ENCODE results near the gene PPP2R2C.

Gene PPP2R2C

DNA sequence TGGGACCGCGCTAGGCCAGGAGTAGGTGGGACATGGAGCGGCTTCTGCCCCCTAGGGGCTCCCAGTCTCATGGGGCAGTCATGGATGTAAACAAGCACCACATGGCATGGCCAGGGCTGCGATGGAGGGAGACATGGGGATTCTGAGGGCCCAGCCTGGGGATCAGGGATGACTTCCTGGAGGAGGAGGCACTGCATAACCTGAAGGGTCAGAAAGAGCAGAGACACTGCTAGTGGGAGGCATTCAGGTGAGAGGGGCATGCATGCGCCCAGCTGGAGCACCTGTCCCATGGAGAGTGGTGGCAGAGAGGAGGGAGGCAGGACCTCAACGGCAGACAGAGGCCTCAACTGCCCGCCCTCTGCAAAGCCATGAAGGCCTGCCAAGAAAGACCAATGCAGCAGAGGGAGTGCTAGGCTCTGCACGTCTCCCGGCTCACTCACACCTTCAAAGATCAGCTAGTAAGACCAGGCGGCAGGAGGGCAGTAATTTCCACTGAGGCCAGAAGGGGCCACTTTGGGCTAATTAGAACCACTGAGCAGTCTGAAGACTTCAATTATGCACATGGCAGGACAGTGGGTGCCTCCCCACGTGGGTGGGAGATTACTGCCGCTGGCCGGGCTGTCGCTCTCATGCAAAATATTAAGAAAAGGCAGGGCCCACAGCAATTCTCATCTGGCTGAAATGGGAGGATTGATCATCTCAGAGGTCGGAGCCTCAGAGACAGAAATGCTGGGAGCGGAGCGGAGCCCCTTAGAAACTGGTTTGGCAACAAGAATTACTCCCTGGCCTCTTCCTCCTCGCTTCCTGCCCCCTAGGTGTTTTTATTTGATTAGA, 69.6 kb downstream of the PPP2R2C start:
- no peak for DNase-seq (ENCODE audit: low read depth)

DNA sequence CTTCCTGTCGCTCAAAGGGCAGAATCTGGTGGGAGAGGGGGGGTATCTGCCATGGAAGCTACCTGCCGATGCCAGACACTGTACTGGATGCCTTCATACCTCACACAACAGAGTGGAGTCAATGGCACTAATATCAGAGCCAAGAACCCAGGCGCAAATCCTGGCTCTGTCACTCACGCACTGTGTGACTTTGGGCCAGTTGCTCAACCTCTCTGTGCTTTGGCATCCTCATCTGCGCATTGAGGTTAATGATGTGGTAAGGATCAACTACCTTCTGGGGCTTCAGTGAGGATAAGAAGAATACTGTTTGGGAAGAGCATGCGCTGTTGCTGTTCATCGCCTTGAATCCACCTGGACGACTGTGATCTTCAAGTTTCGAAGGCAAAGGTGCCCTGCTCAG, 70.6 kb downstream of the PPP2R2C start:
- DNase-seq (ENCODE audit: low read depth), result no peak

DNA sequence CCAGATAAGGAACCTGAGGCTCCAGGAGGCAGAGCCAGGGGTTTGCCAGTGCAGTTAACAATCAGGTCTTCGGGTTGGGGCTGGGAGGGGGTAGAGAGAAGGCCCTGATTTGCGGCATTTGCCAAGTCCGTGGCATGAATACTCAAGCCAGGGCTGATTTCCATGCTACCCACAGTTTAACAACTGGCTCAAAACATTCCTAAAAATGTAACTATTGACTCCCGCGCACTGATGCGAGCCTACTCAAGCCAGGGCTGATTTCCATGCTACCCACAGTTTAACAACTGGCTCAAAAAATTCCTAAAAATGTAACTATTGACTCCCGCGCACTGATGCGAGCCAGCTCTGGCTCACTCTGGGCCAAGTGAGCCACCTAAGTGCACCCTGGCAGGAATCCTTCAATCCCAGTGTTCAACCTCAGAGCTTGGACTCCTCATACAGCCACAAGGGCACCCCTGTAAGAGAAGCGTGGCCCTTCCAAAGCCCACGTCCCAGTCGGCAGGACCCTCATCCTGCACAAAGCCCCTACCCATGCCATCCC, 75.6 kb downstream of the PPP2R2C start:
- no peak for DNase-seq (ENCODE audit: low read depth)

DNA sequence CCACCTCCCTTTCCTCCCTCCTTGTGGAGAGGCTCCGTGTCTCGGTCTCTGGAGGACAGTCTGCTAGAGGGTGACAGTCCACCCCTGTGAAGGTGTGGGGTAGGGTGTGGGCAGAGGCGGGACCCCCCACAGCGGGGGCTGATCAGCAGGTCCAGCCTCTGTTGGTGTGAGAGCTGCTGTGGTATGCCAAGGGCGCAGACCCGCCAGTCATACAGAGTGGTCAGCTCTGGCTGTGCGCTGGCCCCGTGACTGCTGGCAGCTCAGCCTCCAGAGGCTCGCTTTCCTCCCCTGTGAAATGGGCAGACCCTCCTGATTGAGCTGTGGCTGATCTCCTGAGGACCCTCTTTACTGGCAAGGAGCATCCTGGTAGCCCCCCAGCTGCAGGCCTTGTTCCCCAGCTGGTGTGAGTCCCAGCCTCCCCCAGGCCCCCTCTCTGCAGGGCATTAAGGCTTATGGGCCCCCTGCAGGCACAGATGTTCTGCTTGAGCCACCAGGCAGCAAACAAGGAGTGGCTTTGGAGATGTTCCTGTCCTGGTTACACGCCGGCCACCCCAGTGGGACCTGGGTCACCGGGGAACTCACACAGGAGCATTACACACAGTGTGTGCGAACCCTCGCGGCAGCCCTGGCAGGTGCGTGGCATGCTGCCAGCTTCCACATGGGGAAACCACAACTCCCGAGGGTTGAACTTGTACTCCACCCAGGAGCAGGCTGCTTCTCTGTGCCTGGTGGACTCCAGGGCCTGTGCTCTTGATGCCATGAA, 76.8 kb downstream of the PPP2R2C start:
- no peak for DNase-seq (ENCODE audit: low read depth)

DNA sequence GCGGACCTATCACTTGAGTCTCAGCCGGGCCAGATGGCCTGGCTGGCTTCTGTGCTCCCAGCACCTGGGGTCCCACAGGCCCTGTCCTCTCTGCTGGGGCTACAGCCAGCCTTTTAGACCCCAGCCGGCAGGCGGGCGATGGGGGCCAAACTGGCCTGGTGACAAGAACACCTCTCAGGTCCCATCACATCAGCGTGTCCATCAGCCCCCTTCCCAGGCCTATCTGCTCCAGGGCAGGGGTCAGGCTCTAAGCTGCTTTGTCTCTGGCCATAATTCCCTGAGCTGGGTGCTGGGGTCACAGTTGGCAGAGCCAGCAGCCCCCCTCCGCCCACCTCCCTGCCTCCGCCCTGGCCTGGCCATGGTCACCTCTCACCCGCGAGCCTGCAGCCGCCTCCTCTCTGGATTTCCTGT, 77.7 kb downstream of the PPP2R2C start:
- no peak for DNase-seq (ENCODE audit: low read depth)

DNA sequence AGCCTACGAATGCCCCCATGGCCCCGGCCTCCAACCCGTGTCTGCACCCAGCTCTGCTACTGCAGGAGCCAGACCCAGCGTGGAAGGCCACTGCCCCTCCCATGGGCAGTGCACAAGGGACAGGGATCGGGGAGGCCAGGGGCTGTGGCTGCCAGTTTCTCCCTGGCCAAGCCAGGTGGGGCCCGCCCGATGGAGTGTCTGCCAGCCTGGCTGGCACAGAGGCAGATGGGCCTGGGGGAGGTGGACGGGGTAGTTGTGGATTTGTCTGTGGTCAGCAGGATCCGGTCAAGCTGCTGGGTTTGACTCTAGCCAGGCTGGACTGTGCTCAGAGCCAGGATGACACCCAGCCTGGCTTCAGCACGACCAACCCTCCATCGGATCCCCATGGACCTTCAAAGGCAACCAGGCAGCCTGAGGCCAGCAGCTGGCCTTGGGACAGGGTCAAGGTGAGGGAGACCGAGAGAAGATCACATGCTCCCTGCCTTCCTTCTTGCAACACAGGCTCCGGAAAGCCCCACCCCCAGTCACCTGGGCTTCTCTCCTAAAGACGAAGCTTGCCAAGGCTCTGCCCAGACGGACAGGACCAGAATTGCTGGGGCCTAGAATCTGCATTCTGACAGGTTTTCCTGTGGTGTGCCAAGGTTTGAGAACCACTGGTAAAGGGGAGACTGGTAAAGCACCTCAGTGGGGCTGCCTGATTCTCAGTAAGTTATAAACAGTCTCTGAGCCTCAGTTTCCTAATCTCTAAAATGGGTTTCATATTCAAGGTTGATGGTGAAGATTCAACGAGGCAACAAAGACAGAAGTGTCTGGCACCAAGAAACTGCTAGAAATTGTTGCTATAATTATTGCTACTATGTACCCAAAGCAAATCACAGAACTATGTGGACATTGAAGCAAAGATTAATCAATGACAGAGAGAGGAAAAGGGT, 78.6 kb downstream of the PPP2R2C start:
- DNase-seq (ENCODE audit: low read depth), result no peak

DNA sequence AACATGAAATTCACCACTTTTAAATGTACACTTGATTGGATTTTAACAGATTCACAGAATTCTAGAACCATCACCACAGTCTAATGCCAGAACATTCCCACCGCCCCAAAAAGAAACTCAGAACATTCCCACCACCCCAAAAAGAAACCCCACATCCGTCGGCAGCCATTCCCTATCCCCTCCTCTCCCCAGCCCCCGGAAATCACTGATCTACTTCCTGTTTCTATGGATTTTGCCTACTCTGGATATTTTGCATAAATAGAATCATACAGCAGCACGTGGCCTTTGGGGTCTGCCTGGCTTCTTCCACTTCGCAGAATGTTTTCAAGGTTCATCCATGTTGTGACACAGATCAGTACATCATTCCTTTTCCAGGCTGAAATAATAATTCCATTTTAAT, 79.3 kb downstream of the PPP2R2C start:
- DNase-seq (ENCODE audit: low read depth), result no peak

DNA sequence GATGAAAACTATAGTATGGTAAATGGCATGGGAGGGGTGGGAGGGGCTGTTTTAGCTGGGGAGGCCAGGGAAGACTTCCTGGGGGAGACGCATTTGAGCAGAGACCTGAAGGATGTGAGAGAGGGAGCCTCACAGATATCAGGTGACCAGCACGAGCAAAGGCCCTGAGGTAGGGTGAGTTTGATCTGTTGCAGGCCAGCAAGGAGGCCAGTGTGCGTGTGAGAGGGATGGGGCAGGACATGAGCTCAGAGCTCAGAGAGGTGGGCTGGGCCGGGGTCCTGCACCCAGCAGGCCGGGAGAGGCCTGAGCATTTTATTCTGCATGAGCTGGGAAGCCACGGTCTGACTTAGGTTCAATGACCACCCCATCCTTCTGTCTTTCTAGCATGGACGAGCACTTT, 80.0 kb downstream of the PPP2R2C start:
- no peak for DNase-seq (ENCODE audit: low read depth)

DNA sequence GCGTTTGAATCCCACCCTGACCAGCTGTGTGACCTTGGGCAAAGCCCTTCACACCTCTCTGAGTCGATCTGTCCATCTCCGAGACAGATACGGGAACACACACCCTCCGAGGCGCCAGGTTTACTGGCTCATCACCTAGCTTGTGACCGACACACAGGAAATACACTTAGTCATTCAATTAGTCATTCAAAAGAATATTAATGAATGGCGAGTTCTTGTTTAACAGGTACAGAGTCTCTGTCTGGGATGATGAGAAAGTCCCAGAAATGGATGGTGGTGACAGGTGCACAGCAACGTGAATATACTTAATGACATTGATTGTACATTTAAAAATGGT, 80.6 kb downstream of the PPP2R2C start:
- peak; percentile 15 for DNase-seq (ENCODE audit: low read depth)

DNA sequence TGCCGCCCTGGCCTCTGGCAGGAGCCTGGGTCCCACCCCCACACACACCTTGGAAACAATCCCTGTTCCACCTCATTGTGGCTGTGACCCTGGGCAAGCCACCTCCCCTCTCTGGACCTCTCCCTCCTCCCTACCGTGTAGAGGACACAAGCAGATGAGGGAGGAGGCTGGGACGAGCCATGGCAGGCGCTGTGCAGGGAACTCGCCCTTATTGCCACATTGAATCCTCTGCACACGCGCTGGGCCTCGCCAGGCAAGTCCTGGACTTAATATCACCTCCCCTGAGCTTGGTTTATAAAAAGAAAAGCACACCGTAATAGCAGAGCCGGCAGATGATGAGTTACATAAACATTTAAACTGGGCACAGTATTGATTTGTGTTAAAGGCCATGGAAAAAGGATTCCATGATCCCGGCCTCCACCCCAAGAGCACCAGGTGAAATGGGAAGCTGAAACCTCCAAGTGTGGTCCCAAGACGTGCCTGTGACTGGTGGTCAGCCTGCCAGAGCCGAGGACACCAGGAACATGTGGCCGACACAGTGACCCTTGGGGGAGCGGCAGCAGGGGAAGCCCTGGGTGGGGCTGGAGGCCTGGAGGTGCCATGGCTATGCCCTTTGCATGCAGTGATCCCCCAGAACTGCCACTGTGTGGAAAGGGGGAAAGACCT, 81.1 kb downstream of the PPP2R2C start:
- no peak for DNase-seq (ENCODE audit: low read depth)

DNA sequence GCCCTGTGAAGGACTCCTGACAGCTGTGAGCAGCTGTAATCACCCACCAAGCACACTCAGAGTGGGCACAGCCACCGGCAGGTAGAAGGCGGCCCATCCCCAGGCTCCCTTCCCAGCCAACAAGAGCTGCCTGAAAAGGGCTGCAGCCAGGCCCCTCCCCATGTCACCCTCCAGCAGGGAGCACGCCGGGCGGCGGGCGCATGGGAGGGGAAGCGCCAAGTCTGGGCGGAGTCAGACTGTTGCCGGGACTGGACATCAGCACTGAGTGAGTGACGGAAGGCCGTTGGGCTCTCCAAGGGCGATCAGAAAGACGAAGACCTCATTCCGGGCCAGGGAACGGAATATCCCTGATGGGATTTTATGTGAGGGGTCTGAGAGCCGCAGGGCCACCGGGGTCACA, 82.1 kb downstream of the PPP2R2C start:
- DNase-seq (ENCODE audit: low read depth), result no peak

DNA sequence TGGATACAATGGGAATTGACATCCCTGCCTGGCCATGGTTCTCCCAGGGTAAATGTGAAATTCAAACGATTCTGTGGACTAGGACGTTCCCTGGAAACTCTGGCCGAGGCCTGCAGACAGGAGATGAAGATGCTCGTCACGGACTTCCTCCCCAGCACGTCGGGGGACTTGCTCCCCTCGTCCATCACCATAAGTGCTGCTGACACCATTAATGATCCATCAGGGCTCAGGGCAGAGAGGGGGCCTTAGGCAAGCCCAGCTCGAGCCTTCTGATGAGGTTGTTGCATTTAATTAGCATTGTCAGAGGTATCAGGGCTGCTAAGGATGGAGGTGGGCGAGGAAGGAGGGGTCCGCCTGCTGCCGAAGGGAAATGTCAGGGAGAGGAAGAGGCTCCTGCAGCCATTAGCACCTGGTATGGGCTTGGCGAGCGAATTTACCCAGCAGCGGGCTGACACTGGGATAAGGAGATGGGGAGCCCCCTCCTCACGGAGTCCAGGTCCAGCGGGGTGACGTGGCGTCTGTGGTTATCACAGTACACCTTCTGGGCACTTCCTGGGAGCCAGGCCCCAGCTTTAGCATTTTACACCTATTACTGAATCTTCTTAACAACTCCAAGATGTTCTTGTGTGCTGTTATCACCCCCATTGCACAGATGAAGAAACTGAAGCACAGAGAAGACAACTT, 83.1 kb downstream of the PPP2R2C start:
- DNase-seq (ENCODE audit: low read depth), result no peak

DNA sequence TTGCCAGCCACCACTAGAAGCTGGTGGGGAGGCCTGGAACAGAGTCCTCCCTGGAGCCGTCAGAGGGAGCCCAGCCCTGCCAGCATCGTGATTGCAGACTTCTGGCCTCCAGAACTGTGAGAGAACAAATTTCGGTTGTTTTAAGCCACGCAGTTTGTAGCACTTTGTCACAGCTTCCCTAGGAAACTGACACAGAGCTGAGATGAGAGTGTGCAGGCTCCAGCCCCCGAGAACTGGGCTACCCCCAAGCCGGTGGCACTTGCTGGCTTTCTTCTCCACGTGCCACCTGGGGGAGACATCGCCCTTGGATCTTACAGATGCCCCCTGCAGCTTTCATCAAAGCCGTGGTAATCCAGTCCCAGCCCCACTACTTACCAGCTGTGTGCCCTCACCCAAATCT, 83.7 kb downstream of the PPP2R2C start:
- no peak for DNase-seq (ENCODE audit: low read depth)

DNA sequence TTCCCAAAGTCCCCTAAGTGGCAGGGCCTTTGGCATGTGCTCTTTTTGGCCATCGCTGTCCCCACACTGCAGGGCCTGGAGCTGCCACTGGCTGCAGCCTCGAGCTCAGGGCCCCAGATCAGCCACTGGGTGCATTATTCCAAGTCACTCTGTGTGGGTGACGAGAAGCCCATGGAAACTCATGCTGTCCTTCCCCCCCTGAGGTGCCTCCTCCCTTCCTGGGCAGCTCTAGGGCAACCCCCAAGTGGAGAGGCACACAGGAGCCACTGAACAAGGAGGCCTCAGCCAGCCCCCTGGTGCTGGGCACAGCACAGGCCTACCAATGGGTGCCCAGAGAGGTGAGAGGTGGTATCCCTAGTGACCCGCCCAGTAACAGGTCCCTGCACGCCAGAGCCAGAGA, 84.5 kb downstream of the PPP2R2C start:
- no peak for DNase-seq (ENCODE audit: low read depth)

DNA sequence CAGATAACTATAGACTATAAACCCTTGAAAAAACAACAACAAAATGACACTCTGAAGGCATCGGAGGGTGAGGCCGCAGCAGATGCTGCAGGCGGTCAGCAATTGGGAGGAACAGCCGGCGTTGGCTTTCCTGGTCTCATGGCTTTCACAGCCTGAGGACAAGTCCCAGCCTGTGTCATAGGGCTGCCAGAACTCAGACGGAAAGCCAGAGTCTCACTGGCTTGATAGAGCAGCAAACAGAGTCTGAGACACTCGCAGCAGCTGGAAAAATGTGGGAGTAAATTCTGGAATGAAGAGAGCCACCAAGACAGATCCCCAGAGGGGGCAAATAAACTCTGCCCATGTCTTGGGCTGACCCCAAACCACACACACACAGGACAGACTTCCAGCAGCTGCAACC, 86.3 kb downstream of the PPP2R2C start:
- no peak for DNase-seq (ENCODE audit: low read depth)

DNA sequence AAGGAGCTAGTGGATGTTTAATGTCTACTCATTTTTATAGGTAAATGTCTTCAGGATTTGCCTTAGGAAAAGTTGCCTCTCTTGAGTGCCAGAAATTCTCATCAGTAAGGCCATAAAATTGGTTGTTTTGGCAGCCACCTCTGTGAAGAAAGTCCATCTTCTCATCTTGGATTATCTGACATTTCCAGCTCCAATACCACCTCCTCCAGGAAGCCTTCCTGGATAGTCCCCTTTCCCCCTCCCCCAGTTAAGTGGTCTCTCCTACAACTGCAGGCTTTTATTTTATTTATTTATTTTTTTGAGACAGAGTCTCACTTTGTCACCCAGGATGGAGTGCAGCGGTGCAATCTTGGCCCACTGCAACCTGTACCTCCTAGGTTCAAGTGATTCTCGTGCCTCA, 87.1 kb downstream of the PPP2R2C start:
- DNase-seq (ENCODE audit: low read depth), result no peak

DNA sequence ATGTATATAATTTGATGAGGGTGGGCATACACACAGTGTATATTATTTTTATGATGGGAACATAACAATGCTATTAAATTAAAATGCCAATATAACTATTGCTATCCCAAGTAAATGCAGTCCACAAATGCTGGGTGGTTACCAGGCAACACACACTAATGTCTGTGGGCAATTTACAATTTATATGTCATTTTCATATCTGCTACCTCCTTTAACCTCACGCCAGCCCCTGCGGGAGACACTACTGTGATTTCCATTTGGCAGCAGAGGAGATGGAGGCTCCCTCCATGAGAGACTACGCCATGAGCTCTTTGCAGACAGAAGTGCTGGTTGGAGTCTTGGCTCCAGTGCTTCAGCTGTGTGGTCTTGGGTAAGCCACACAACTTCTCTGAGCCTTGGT, 87.9 kb downstream of the PPP2R2C start:
- DNase-seq (ENCODE audit: low read depth), result no peak

DNA sequence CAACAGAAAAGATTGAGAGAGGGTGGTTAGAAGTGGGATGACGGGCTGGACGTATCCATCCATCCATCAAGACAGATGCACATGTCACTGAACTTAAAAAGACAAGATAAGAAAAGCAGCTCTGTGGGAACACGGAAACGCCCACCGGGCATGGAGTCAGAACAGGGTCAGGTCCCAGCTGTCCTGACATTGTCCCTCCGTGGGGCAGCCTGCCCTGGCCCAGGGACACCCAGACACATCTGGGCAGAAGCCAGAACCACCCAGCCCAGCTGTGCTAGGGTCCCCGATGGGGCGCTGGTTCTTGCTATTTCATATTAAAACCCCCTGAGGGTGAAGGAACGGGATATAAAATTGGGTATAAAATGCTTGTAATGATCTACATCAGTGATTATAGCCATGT, 88.5 kb downstream of the PPP2R2C start:
- DNase-seq (ENCODE audit: low read depth), result no peak

DNA sequence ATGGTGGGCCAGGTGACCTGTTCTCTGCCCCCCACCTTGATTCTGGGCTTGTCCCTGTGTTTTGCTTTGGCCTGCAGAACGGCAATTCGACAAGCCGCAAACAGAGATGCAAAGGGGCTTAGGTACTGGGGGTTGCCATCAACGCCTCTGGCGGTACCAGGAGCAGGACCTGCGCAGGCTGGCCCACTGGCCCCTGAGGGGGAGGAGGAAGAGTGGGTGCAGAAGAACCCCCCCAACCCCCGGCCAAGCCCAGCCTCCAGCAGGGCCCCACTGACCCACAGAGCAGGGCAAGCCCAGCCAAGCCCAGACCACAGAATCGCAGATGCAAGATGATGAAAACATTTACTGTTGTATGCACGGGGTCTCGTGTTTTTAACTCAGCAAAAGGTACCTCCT, 89.4 kb downstream of the PPP2R2C start:
- no peak for DNase-seq (ENCODE audit: low read depth)

DNA sequence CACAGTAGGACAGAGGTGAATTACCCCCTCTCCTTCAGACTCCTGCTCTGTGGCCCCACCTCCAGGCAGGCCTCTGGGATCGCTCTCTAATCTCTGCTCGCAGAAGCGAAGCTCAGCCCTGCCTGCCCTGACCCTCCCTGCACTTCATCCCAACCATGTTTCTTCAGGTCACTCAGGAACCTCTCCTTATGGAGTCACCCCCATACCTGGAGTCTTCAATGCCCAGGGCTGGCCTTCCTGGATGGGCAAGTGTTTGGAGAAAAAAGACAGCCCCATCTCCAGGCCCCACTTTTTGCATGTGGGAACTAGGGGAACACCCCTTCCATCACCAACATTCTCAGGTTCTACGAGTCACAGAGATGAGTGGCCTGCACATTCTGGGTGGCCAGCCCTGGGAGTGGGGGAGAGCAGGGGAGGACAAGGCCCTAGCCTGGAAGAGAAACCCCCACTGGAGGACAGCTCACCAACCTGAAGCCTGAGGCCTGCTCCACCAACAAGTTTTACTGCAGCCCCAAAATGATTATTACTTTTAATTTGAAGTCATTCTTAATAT, 90.8 kb downstream of the PPP2R2C start:
- DNase-seq (ENCODE audit: low read depth), result no peak

Measured in ELR (cell line).